PFSK-1 (cell line): Measurements from ENCODE around the gene CLDN15.

ENCODE experiments used
- FOXP2 ChIP-seq: optimal IDR thresholded peaks from 2 replicates; pipeline ENCODE3; 2011; ENCODE audit warnings: borderline replicate concordance, control low read depth, inconsistent platforms; ENCODE audit not compliant: insufficient read depth; ENCODE audit errors: extremely low read length, extremely low read depth
- POLR2AphosphoS5 ChIP-seq: IDR thresholded peaks from 2 replicates; pipeline ENCODE4 v1.6.1; 2012; ENCODE audit warnings: low read depth, mild to moderate bottlenecking, control low read depth, low read length, moderate library complexity
- SIN3A ChIP-seq: IDR thresholded peaks from 2 replicates; pipeline ENCODE4 v1.6.1; 2012; ENCODE audit warnings: mild to moderate bottlenecking, low read length, moderate library complexity, borderline replicate concordance; ENCODE audit not compliant: insufficient read depth
- TAF1 ChIP-seq: IDR thresholded peaks from 2 replicates; pipeline ENCODE4 v1.6.1; 2012; ENCODE audit warnings: low read length, control low read depth, borderline replicate concordance; ENCODE audit not compliant: insufficient read depth
- TF ChIP-seq, protein P1 (sequence below), 2 experiments: IDR thresholded peaks; 2 replicates each; pipeline versions ENCODE4 v1.6.1 to v1.8.0; 2011 to 2012; ENCODE audit warnings: low read depth in 2 of 2, low read length in 2 of 2, control low read depth in 1 of 2, inconsistent platforms in 1 of 2, mild to moderate bottlenecking in 1 of 2, moderate library complexity in 1 of 2; ENCODE audit not compliant: insufficient read depth in 1 of 2

- TF ChIP-seq TAF1 = no peak
- no peak for TF ChIP-seq SIN3A
- TF ChIP-seq POLR2AphosphoS5 = no peak
- TF ChIP-seq, protein P1, sequence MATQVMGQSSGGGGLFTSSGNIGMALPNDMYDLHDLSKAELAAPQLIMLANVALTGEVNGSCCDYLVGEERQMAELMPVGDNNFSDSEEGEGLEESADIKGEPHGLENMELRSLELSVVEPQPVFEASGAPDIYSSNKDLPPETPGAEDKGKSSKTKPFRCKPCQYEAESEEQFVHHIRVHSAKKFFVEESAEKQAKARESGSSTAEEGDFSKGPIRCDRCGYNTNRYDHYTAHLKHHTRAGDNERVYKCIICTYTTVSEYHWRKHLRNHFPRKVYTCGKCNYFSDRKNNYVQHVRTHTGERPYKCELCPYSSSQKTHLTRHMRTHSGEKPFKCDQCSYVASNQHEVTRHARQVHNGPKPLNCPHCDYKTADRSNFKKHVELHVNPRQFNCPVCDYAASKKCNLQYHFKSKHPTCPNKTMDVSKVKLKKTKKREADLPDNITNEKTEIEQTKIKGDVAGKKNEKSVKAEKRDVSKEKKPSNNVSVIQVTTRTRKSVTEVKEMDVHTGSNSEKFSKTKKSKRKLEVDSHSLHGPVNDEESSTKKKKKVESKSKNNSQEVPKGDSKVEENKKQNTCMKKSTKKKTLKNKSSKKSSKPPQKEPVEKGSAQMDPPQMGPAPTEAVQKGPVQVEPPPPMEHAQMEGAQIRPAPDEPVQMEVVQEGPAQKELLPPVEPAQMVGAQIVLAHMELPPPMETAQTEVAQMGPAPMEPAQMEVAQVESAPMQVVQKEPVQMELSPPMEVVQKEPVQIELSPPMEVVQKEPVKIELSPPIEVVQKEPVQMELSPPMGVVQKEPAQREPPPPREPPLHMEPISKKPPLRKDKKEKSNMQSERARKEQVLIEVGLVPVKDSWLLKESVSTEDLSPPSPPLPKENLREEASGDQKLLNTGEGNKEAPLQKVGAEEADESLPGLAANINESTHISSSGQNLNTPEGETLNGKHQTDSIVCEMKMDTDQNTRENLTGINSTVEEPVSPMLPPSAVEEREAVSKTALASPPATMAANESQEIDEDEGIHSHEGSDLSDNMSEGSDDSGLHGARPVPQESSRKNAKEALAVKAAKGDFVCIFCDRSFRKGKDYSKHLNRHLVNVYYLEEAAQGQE (IDR thresholded peaks at IDR 0.05; ENCODE audit: insufficient read depth in 1 of 2, low read depth in 2 of 2, low read length in 2 of 2) = no peak
- no peak for TF ChIP-seq FOXP2
Observed at GRCh38 chr7:101233907-101234547, 3.6 kb downstream of the CLDN15 start.
